ENCODE measurements around the gene IL27RA.

Gene IL27RA

GRCh38 chr19:14006085-14006765, 25.3 kb upstream of the IL27RA start, which contains the start of gene RFX1:
Gene RFX1 (minus strand): TSS chr19:14006320. CDS start chr19:13993843, 12,477 bp downstream.
- Histone ChIP-seq H3K9ac (peak within 1 kb of the TSS; percentile 99), H3K36me3 (ENCODE audit: insufficient read depth) (no peaks in the 10 kb centered on the region), H2AFZ (ENCODE audit: low read depth) (peak within 1 kb of the TSS; percentile 91), H3K27ac (peak within 1 kb of the TSS; percentile 97), H3K4me2 (peak within 1 kb of the TSS; percentile 89), H3K27me3 (ENCODE audit: insufficient read depth, low read depth) (no peaks in the 10 kb centered on the region), H4K20me1 (ENCODE audit: insufficient read depth) (no peaks in the 10 kb centered on the region), H3K79me2 (ENCODE audit: insufficient read depth, low read depth) (no peaks in the 10 kb centered on the region), H3K4me3 (IDR thresholded peaks at IDR 0.05; ENCODE audit: insufficient read depth, low read depth, low read length) (no peak within 1 kb of the TSS), H3K4me1 (ENCODE audit: low read depth, poor library complexity, severe bottlenecking) (peaks cover 19% of the 10 kb centered on the region)
- no peak for TF ChIP-seq CTCF (conservative IDR thresholded peaks at IDR 0.05; ENCODE audit: low read depth, low read length)

GRCh38 chr19:14006766-14007562, 24.6 kb upstream of the IL27RA start:
- H4K20me1 ChIP-seq (ENCODE audit: insufficient read depth), result no peaks in the 10 kb centered on the region
- H2AFZ ChIP-seq (ENCODE audit: low read depth), result peak overlapping the region; percentile 91

GRCh38 chr19:14012378-14012915, 19.1 kb upstream of the IL27RA start:
- no peak overlapping the region for H3K9ac ChIP-seq
- TF ChIP-seq CTCF (conservative IDR thresholded peaks at IDR 0.05; ENCODE audit: low read depth, low read length), result no peak
- no peak overlapping the region for H3K27ac ChIP-seq
- no peak overlapping the region for H3K4me2 ChIP-seq
- H3K79me2 ChIP-seq (ENCODE audit: insufficient read depth, low read depth), result no peaks in the 10 kb centered on the region
- H3K36me3 ChIP-seq (ENCODE audit: insufficient read depth), result no peaks in the 10 kb centered on the region
- H3K4me3 ChIP-seq (IDR thresholded peaks at IDR 0.05; ENCODE audit: insufficient read depth, low read depth, low read length), result no peak overlapping the region
- no peaks in the 10 kb centered on the region for H3K27me3 ChIP-seq (ENCODE audit: insufficient read depth, low read depth)
- H4K20me1 ChIP-seq (ENCODE audit: insufficient read depth), result no peaks in the 10 kb centered on the region
- H2AFZ ChIP-seq (ENCODE audit: low read depth), result no peak overlapping the region
- H3K4me1 ChIP-seq (ENCODE audit: low read depth, poor library complexity, severe bottlenecking), result peaks cover 28% of the 10 kb centered on the region

More at GRCh38 chr19:14006766-14007562, 24.6 kb upstream of the IL27RA start:
- Histone ChIP-seq H3K27me3 (ENCODE audit: insufficient read depth, low read depth) (no peaks in the 10 kb centered on the region), H3K36me3 (ENCODE audit: insufficient read depth) (no peaks in the 10 kb centered on the region), H3K27ac (peak overlapping the region; percentile 97), H3K4me3 (IDR thresholded peaks at IDR 0.05; ENCODE audit: insufficient read depth, low read depth, low read length) (no peak overlapping the region), H3K4me2 (peak overlapping the region; percentile 89), H3K79me2 (ENCODE audit: insufficient read depth, low read depth) (no peaks in the 10 kb centered on the region), H3K4me1 (ENCODE audit: low read depth, poor library complexity, severe bottlenecking) (peaks cover 19% of the 10 kb centered on the region), H3K9ac (peak overlapping the region; percentile 99)
- no peak for TF ChIP-seq CTCF (conservative IDR thresholded peaks at IDR 0.05; ENCODE audit: low read depth, low read length)

- no peak for TF ChIP-seq CTCF (conservative IDR thresholded peaks at IDR 0.05; ENCODE audit: low read depth, low read length)
- Histone ChIP-seq H3K4me1 (ENCODE audit: low read depth, poor library complexity, severe bottlenecking) (peaks cover 41% of the 10 kb centered on the region), H3K9ac (peak overlapping the region; percentile 43), H3K79me2 (ENCODE audit: insufficient read depth, low read depth) (no peaks in the 10 kb centered on the region), H3K4me2 (peak overlapping the region; percentile 41), H3K36me3 (ENCODE audit: insufficient read depth) (no peaks in the 10 kb centered on the region), H3K27ac (peak overlapping the region; percentile 80), H3K27me3 (ENCODE audit: insufficient read depth, low read depth) (no peaks in the 10 kb centered on the region), H2AFZ (ENCODE audit: low read depth) (peak overlapping the region; percentile 41; the same call in 1 of the 2 replicates), H4K20me1 (ENCODE audit: insufficient read depth) (no peaks in the 10 kb centered on the region), H3K4me3 (IDR thresholded peaks at IDR 0.05; ENCODE audit: insufficient read depth, low read depth, low read length) (no peak overlapping the region)
These were observed 16.0 kb upstream of the IL27RA start for GRCh38 chr19:14015524-14016035.

Measured in KMS-11 (cell line).